CD4-positive, alpha-beta memory T cell (primary cell): ENCODE data around the gene ASCC2. TPM values are rescaled to one million over a fixed set of nuclear protein-coding genes. Genes with fewer than 3 reads are reported as not detected.

ENCODE experiments used
- CTCF ChIA-PET: fragments of 350-600 bp; sonication (Branson Sonifier 250); formaldehyde crosslinking; loops from one replicate; lab custom pipeline; 2021; ENCODE audit warnings: inconsistent platforms; ENCODE audit not compliant: partially characterized antibody; lab: Charles Lee
- POLR2A ChIA-PET: fragments of 350-600 bp; sonication (Branson Sonifier 250); formaldehyde crosslinking; loops from one replicate; lab custom pipeline; 2021; ENCODE audit not compliant: partially characterized antibody; lab: Charles Lee
- DNase-seq, 5 donors: peaks; one replicate each; pipeline versions ENCODE4 v3.0.0 to v3.0.0-alpha.2; 2020 to 2022; ENCODE audit warnings: mixed read lengths in 1 of 5
- H3K27ac ChIP-seq: one replicate; pipeline ENCODE4 v1.7.0; 2013; ENCODE audit warnings: low read depth, low read length
- H3K27me3 ChIP-seq: 2 replicates; pipeline ENCODE4 v1.7.0; 2013; ENCODE audit warnings: mild to moderate bottlenecking, low read length, moderate library complexity; ENCODE audit not compliant: insufficient read depth
- H3K36me3 ChIP-seq: 2 replicates; pipeline ENCODE4 v1.7.0; 2013; ENCODE audit warnings: mild to moderate bottlenecking, low read length, moderate library complexity; ENCODE audit not compliant: insufficient read depth
- H3K4me1 ChIP-seq: 2 replicates; pipeline ENCODE4 v1.7.0; 2013; ENCODE audit warnings: mild to moderate bottlenecking, low read length, moderate library complexity; ENCODE audit not compliant: insufficient read depth
- H3K4me3 ChIP-seq, 2 donors: one replicate each; pipeline ENCODE4 v1.7.0; 2013; ENCODE audit warnings: low read length in 2 of 2, mild to moderate bottlenecking in 1 of 2
- H3K9me3 ChIP-seq, 2 donors: one replicate each; pipeline ENCODE4 v1.7.0; 2013; ENCODE audit warnings: low read length in 2 of 2, control low read depth in 1 of 2; ENCODE audit not compliant: control insufficient read depth in 1 of 2
- H3K27ac Mint-ChIP-seq, 7 donors: one replicate each; pipeline ENCODE4 v1.8.0; 2020 to 2021; ENCODE audit warnings: mixed read lengths in 7 of 7, mild to moderate bottlenecking in 6 of 7, inconsistent platforms in 3 of 7, moderate library complexity in 3 of 7
- H3K27me3 Mint-ChIP-seq, 2 donors: one replicate each; pipeline ENCODE4 v1.8.0; 2020 to 2021; ENCODE audit warnings: mixed read lengths in 2 of 2
- H3K36me3 Mint-ChIP-seq, 2 donors: one replicate each; pipeline ENCODE4 v1.8.0; 2020 to 2021; ENCODE audit warnings: mixed read lengths in 2 of 2, inconsistent platforms in 1 of 2, mild to moderate bottlenecking in 1 of 2
- H3K4me1 Mint-ChIP-seq, 4 donors: one replicate each; pipeline ENCODE4 v1.8.0; 2020 to 2021; ENCODE audit warnings: mixed read lengths in 4 of 4, mild to moderate bottlenecking in 1 of 4
- H3K4me3 Mint-ChIP-seq, 8 donors: one replicate each; pipeline ENCODE4 v1.8.0; 2020 to 2021; ENCODE audit warnings: mixed read lengths in 8 of 8, mild to moderate bottlenecking in 7 of 8, moderate library complexity in 6 of 8, inconsistent platforms in 3 of 8
- H3K9me3 Mint-ChIP-seq, 8 donors: one replicate each; pipeline ENCODE4 v1.8.0; 2020 to 2021; ENCODE audit warnings: mixed read lengths in 8 of 8, mild to moderate bottlenecking in 5 of 8, inconsistent platforms in 3 of 8, moderate library complexity in 1 of 8
- intact Hi-C: fragments of 100-400 bp; cut with micrococcal nuclease; formaldehyde crosslinking; loops from one replicate; pipeline ENCODE4 v1.15.1; 2023
- polyA plus RNA-seq, 2 donors: library from polyadenylated mRNA; unstranded; fragments of 300-500 nt; fragmentation: Illumina TruSeq; gene quantifications; one replicate each; pipeline ENCODE4 v1.2.3, GENCODE V29; 2021
- total RNA-seq, 2 experiments: library from RNA; stranded (reverse); gene quantifications; one replicate each; pipeline ENCODE4 v1.2.3, GENCODE V29; 2021

ASCC2 gene
- total and polyA plus RNA-seq, 4 experiments from 2014 or later, result 21.4 to 88.7 (median 75.0) TPM

- H3K4me3 ChIP-seq, result no peak overlapping the region
- H3K27me3 ChIP-seq, result no peaks in the 10 kb centered on the region
- no peaks in the 10 kb centered on the region for H3K9me3 ChIP-seq
- Mint-ChIP-seq H3K9me3 (no peaks in the 10 kb centered on the region), H3K4me3 (no peak overlapping the region), H3K36me3 (no peaks in the 10 kb centered on the region), H3K27ac (no peak overlapping the region), H3K4me1 (no peaks in the 10 kb centered on the region), H3K27me3 (peaks cover 3% of the 10 kb centered on the region in 2 donors)
- no peak for DNase-seq
- H3K4me1 ChIP-seq, result no peaks in the 10 kb centered on the region
- H3K36me3 ChIP-seq, result no peaks in the 10 kb centered on the region
- ChIA-PET POLR2A (no interaction called here), CTCF (interaction anchor here (0.5 kb wide), 1 partner anchor 1547 kb away, joined by 3 read pairs; no protein-coding TSS in a partner anchor)
- H3K27ac ChIP-seq, result no peak overlapping the region
- intact Hi-C loops, result no loop called here
These were observed 18.4 kb upstream of the ASCC2 start for GRCh38 chr22:29856496-29856895.

- no peaks in the 10 kb centered on the region for H3K27me3 ChIP-seq
- H3K4me3 ChIP-seq, result no peak overlapping the region
- no peaks in the 10 kb centered on the region for H3K36me3 ChIP-seq
- H3K9me3 Mint-ChIP-seq, result no peaks in the 10 kb centered on the region
- ChIA-PET POLR2A (no interaction called here), CTCF (no interaction called here)
- H3K9me3 ChIP-seq, result no peaks in the 10 kb centered on the region
- peaks cover 3% of the 10 kb centered on the region in 2 donors for H3K27me3 Mint-ChIP-seq
- H3K27ac Mint-ChIP-seq, result no peak overlapping the region
- intact Hi-C loops, result no loop called here
- no peak overlapping the region for H3K27ac ChIP-seq
- no peak overlapping the region for H3K4me3 Mint-ChIP-seq
- no peaks in the 10 kb centered on the region for H3K36me3 Mint-ChIP-seq
- DNase-seq, result no peak
- H3K4me1 ChIP-seq, result no peaks in the 10 kb centered on the region
- H3K4me1 Mint-ChIP-seq, result no peaks in the 10 kb centered on the region
These were observed 17.6 kb upstream of the ASCC2 start for GRCh38 chr22:29855611-29856181.

- CTCF ChIA-PET, result no interaction called here
- Histone ChIP-seq H3K36me3 (no peaks in the 10 kb centered on the region), H3K27ac (no peak overlapping the region), H3K9me3 (no peaks in the 10 kb centered on the region), H3K4me1 (no peaks in the 10 kb centered on the region), H3K27me3 (no peaks in the 10 kb centered on the region), H3K4me3 (no peak overlapping the region)
- no peak for DNase-seq
- H3K36me3 Mint-ChIP-seq, result no peaks in the 10 kb centered on the region
- POLR2A ChIA-PET, result no interaction called here
- no peaks in the 10 kb centered on the region for H3K9me3 Mint-ChIP-seq
- H3K4me3 Mint-ChIP-seq, result no peak overlapping the region
- H3K27me3 Mint-ChIP-seq, result peaks cover 3% of the 10 kb centered on the region in 2 donors
- H3K27ac Mint-ChIP-seq, result peak overlapping the region in 1 of 7 donors; percentile 66
- intact Hi-C loops, result no loop called here
- H3K4me1 Mint-ChIP-seq, result no peaks in the 10 kb centered on the region
These were observed 16.4 kb upstream of the ASCC2 start for GRCh38 chr22:29854432-29854831.

- no peak for DNase-seq
- no peaks in the 10 kb centered on the region for H3K9me3 ChIP-seq
- no peak overlapping the region for H3K4me3 ChIP-seq
- Mint-ChIP-seq H3K4me1 (no peaks in the 10 kb centered on the region), H3K9me3 (peaks cover 0 to 13% (median 3%) of the 10 kb centered on the region in 8 donors), H3K36me3 (no peaks in the 10 kb centered on the region), H3K27me3 (no peaks in the 10 kb centered on the region), H3K27ac (no peak overlapping the region), H3K4me3 (no peak overlapping the region)
- intact Hi-C loops, result no loop called here
- H3K4me1 ChIP-seq, result no peaks in the 10 kb centered on the region
- H3K36me3 ChIP-seq, result no peaks in the 10 kb centered on the region
- no peak overlapping the region for H3K27ac ChIP-seq
- ChIA-PET CTCF (no interaction called here), POLR2A (no interaction called here)
- no peaks in the 10 kb centered on the region for H3K27me3 ChIP-seq
These were observed 10.0 kb upstream of the ASCC2 start for GRCh38 chr22:29848111-29848510.

- Histone ChIP-seq H3K4me1 (no peaks in the 10 kb centered on the region), H3K36me3 (no peaks in the 10 kb centered on the region), H3K9me3 (no peaks in the 10 kb centered on the region), H3K4me3 (no peak overlapping the region), H3K27me3 (no peaks in the 10 kb centered on the region), H3K27ac (no peak overlapping the region)
- ChIA-PET POLR2A (no interaction called here), CTCF (no interaction called here)
- no peak overlapping the region for H3K27ac Mint-ChIP-seq
- no peak for DNase-seq
- no peaks in the 10 kb centered on the region for H3K36me3 Mint-ChIP-seq
- H3K27me3 Mint-ChIP-seq, result no peaks in the 10 kb centered on the region
- H3K4me1 Mint-ChIP-seq, result no peaks in the 10 kb centered on the region
- peaks cover 0 to 13% (median 3%) of the 10 kb centered on the region in 8 donors for H3K9me3 Mint-ChIP-seq
- intact Hi-C loops, result no loop called here
- H3K4me3 Mint-ChIP-seq, result no peak overlapping the region
These were observed 8.2 kb upstream of the ASCC2 start for GRCh38 chr22:29846290-29846689.

GRCh38 chr22:29842740-29843139 lies 4.7 kb upstream of the ASCC2 start:
- ChIA-PET POLR2A (no interaction called here), CTCF (no interaction called here)
- Mint-ChIP-seq H3K4me1 (peaks cover 9 to 14% (median 11%) of the 10 kb centered on the region in 4 donors), H3K9me3 (peaks cover 0 to 11% (median 3%) of the 10 kb centered on the region in 8 donors), H3K27me3 (no peaks in the 10 kb centered on the region), H3K36me3 (peaks cover 0 to 4% of the 10 kb centered on the region in 2 donors), H3K27ac (no peak overlapping the region), H3K4me3 (no peak overlapping the region)
- intact Hi-C loops, result no loop called here
- H3K4me3 ChIP-seq, result no peak overlapping the region
- H3K36me3 ChIP-seq, result no peaks in the 10 kb centered on the region
- peaks cover 7% of the 10 kb centered on the region for H3K4me1 ChIP-seq
- no peak for DNase-seq
- H3K27ac ChIP-seq, result no peak overlapping the region
- H3K9me3 ChIP-seq, result no peaks in the 10 kb centered on the region
- H3K27me3 ChIP-seq, result no peaks in the 10 kb centered on the region

GRCh38 chr22:29842172-29842571 lies 4.1 kb upstream of the ASCC2 start:
- CTCF ChIA-PET, result no interaction called here
- Mint-ChIP-seq H3K36me3 (peaks cover 0 to 9% of the 10 kb centered on the region in 2 donors), H3K9me3 (peaks cover 0 to 10% (median 3%) of the 10 kb centered on the region in 8 donors), H3K27ac (no peak overlapping the region), H3K27me3 (no peaks in the 10 kb centered on the region), H3K4me1 (peaks cover 13 to 20% (median 15%) of the 10 kb centered on the region in 4 donors), H3K4me3 (no peak overlapping the region)
- Histone ChIP-seq H3K27ac (no peak overlapping the region), H3K36me3 (no peaks in the 10 kb centered on the region), H3K4me3 (no peak overlapping the region), H3K4me1 (peaks cover 13% of the 10 kb centered on the region), H3K27me3 (no peaks in the 10 kb centered on the region), H3K9me3 (no peaks in the 10 kb centered on the region)
- intact Hi-C loops, result no loop called here
- DNase-seq, result no peak
- POLR2A ChIA-PET, result interaction anchor here (0.6 kb wide), 1 partner anchor 10 kb away, joined by 3 read pairs; no protein-coding TSS in a partner anchor
